22Rv1 (cell line): ENCODE data around the gene GFRA1.

Source experiments
- H3K27ac ChIP-seq: fragments of 450-650 bp; 2 replicates; pipeline ENCODE4 v1.5.1; 2017
- CTCF ChIP-seq: fragments of 450-650 bp; IDR thresholded peaks from 2 replicates; pipeline ENCODE4 v1.5.1; 2017; ENCODE audit warnings: mild to moderate bottlenecking
- ZFX ChIP-seq: fragments of 450-650 bp; IDR thresholded peaks from 2 replicates; pipeline ENCODE4 v1.6.1; 2017; ENCODE audit warnings: antibody characterized with exemption, borderline replicate concordance

Gene GFRA1

GRCh38 chr10:116096526-116096925 lies 176.5 kb downstream of the GFRA1 start:
- no peak overlapping the region for H3K27ac ChIP-seq
- TF ChIP-seq ZFX, result no peak
- no peak for TF ChIP-seq CTCF

GRCh38 chr10:116094356-116094755 lies 178.7 kb downstream of the GFRA1 start:
- TF ChIP-seq ZFX (no peak), CTCF (no peak)
- H3K27ac ChIP-seq, result no peak overlapping the region

GRCh38 chr10:116093031-116093430 lies 180.0 kb downstream of the GFRA1 start:
- TF ChIP-seq CTCF (no peak), ZFX (no peak)

GRCh38 chr10:116088985-116089384 lies 184.0 kb downstream of the GFRA1 start:
- TF ChIP-seq CTCF (no peak), ZFX (no peak)
- H3K27ac ChIP-seq, result no peak overlapping the region

More at GRCh38 chr10:116093031-116093430, 180.0 kb downstream of the GFRA1 start:
- H3K27ac ChIP-seq, result no peak overlapping the region

GRCh38 chr10:116085323-116085722 lies 187.7 kb downstream of the GFRA1 start:
- H3K27ac ChIP-seq, result no peak overlapping the region
- TF ChIP-seq ZFX (no peak), CTCF (no peak)

GRCh38 chr10:116084161-116084560 lies 188.8 kb downstream of the GFRA1 start:
- H3K27ac ChIP-seq, result no peak overlapping the region
- TF ChIP-seq ZFX (no peak), CTCF (no peak)

- TF ChIP-seq CTCF (no peak), ZFX (no peak)
- no peak overlapping the region for H3K27ac ChIP-seq
These were observed 189.7 kb downstream of the GFRA1 start for GRCh38 chr10:116083226-116083762.
